ENCODE results near the gene RPH3AL. TPM values are rescaled to one million over a fixed set of nuclear protein-coding genes. Genes with fewer than 3 reads are reported as not detected.
"Not testable (repeated sequence)": the region's sequence is repeated elsewhere in the genome, so short reads cannot be mapped to it uniquely, and the experiment has no call there.

RPH3AL gene
- total RNA-seq, 3 donors from 2014 or later (not counting 1 experiment from before 2014, with no cell fraction given) = 7.2 to 9.9 (median 7.9) TPM

DNA sequence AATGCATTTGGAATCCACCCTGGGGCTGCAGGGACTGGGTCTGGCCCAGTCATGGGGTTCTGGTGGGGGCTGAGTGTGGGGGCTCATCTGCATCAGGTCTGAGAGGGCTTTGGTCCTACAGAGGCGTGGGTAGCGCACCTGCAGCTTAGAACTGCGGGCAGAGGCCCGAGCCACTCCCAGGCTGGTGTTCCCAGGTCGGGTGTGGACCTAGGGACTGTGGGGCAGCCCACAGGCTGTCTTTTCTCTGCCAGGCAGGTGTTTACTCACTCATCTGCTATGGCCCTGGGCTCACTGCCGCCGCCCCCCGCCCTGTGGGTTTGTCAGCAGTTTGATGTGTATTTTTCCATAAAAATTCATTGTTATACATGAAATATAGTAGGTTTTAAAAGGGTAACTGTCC lies 144.2 kb downstream of the RPH3AL start:
- H3K36me3 ChIP-seq (ENCODE audit: control insufficient read depth, insufficient read depth, low read length) = no peaks in the 10 kb centered on the region
- H3K4me1 Mint-ChIP-seq = no peaks in the 10 kb centered on the region
- DNase-seq = no peak
- no peak overlapping the region for H3K27ac ChIP-seq (ENCODE audit: low read length)
- no peak overlapping the region for H3K4me3 ChIP-seq (ENCODE audit: low read length)
- peaks cover 2 to 5% of the 10 kb centered on the region in 2 donors for H3K9me3 Mint-ChIP-seq
- no peak overlapping the region for H3K4me3 Mint-ChIP-seq
- peaks cover 6 to 7% of the 10 kb centered on the region in 2 donors for H3K27me3 Mint-ChIP-seq (ENCODE audit: low read depth in 2 of 2)
- no peak for ATAC-seq
- no peaks in the 10 kb centered on the region for H3K9me3 ChIP-seq (ENCODE audit: control insufficient read depth, insufficient read depth, low read length)
- H3K4me1 ChIP-seq (ENCODE audit: control insufficient read depth, insufficient read depth, low read length) = no peaks in the 10 kb centered on the region
- intact Hi-C loops (cut with micrococcal nuclease) = no loop called here
- no peak overlapping the region for H3K27ac Mint-ChIP-seq
- peaks cover 6% of the 10 kb centered on the region for H3K27me3 ChIP-seq (ENCODE audit: control insufficient read depth, insufficient read depth, low read length)
- 83% methylated on average over 5 of the region's 8 CpGs for whole genome bisulfite sequencing (ENCODE audit: insufficient coverage)
- H3K36me3 Mint-ChIP-seq = no peaks in the 10 kb centered on the region
- TF ChIP-seq, protein P1, sequence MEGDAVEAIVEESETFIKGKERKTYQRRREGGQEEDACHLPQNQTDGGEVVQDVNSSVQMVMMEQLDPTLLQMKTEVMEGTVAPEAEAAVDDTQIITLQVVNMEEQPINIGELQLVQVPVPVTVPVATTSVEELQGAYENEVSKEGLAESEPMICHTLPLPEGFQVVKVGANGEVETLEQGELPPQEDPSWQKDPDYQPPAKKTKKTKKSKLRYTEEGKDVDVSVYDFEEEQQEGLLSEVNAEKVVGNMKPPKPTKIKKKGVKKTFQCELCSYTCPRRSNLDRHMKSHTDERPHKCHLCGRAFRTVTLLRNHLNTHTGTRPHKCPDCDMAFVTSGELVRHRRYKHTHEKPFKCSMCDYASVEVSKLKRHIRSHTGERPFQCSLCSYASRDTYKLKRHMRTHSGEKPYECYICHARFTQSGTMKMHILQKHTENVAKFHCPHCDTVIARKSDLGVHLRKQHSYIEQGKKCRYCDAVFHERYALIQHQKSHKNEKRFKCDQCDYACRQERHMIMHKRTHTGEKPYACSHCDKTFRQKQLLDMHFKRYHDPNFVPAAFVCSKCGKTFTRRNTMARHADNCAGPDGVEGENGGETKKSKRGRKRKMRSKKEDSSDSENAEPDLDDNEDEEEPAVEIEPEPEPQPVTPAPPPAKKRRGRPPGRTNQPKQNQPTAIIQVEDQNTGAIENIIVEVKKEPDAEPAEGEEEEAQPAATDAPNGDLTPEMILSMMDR (IDR thresholded peaks at IDR 0.05) = no peak

DNA sequence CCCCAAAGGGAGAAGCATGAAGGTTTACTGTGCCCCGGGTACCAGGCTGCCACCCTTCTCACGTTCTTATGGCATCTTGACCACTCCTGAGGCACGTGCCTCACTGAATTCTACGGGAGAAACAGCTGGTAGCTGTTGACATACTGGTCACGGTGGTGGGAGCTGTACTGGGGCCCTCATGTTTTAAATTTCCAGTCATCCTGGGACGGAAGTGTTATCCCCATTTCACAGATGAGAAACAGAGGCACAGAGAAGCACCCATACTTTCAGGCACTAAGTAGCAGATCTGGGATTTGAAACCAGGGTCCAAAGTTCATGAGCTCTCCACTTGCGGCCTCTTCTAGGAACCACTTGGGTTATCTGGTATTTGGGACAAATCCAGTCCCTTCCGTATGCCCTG lies 144.8 kb downstream of the RPH3AL start:
- peaks cover 6 to 7% of the 10 kb centered on the region in 2 donors for H3K27me3 Mint-ChIP-seq (ENCODE audit: low read depth in 2 of 2)
- H3K4me1 ChIP-seq (ENCODE audit: control insufficient read depth, insufficient read depth, low read length) = no peaks in the 10 kb centered on the region
- ATAC-seq (no peak), DNase-seq (no peak)
- peaks cover 6% of the 10 kb centered on the region for H3K27me3 ChIP-seq (ENCODE audit: control insufficient read depth, insufficient read depth, low read length)
- H3K9me3 ChIP-seq (ENCODE audit: control insufficient read depth, insufficient read depth, low read length) = no peaks in the 10 kb centered on the region
- TF ChIP-seq, protein P1 (IDR thresholded peaks at IDR 0.05) = no peak
- H3K4me1 Mint-ChIP-seq = no peaks in the 10 kb centered on the region
- no peaks in the 10 kb centered on the region for H3K36me3 Mint-ChIP-seq
- WGBS (ENCODE audit: insufficient coverage) = 87% methylated on average over 8 of the region's 8 CpGs
- H3K27ac Mint-ChIP-seq = no peak overlapping the region
- H3K36me3 ChIP-seq (ENCODE audit: control insufficient read depth, insufficient read depth, low read length) = no peaks in the 10 kb centered on the region
- H3K4me3 ChIP-seq (ENCODE audit: low read length) = no peak overlapping the region
- no peak overlapping the region for H3K27ac ChIP-seq (ENCODE audit: low read length)
- H3K9me3 Mint-ChIP-seq = peaks cover 2 to 5% of the 10 kb centered on the region in 2 donors
- intact Hi-C loops (cut with micrococcal nuclease) = no loop called here
- no peak overlapping the region for H3K4me3 Mint-ChIP-seq

DNA sequence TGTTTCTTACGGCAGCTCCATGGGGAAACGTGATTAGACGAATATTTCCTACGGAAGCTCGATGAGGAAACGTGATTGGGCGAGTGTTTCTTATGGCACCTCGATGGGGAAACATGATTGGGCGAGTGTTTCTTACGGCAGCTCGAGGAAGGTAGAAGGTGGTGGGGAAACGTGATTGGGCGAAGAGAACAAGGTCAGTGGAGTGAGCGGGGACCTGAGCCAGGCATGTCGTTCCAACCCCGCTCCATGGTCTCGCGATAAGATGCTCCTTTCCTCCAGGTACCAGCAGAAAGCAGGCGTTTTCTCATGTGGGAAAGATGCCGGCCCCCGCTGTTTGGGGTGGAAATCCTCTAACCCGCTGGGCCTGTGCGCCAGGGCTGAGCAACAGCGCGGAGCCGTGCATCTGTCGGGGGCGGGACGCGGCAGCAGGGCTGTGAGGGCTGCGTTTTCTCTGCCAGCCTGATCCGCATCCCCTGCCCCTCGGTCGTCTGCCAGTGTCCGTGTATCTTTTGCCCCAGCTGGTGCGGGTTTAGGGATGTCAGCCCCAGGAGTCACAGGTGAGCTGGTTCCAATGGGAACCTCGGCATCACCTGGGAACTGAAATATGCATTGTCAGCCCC lies 145.6 kb downstream of the RPH3AL start:
- no peak for DNase-seq
- Histone ChIP-seq H3K27ac (ENCODE audit: low read length) (no peak overlapping the region), H3K9me3 (ENCODE audit: control insufficient read depth, insufficient read depth, low read length) (no peaks in the 10 kb centered on the region), H3K27me3 (ENCODE audit: control insufficient read depth, insufficient read depth, low read length) (peaks cover 6% of the 10 kb centered on the region), H3K36me3 (ENCODE audit: control insufficient read depth, insufficient read depth, low read length) (no peaks in the 10 kb centered on the region), H3K4me3 (ENCODE audit: low read length) (no peak overlapping the region), H3K4me1 (ENCODE audit: control insufficient read depth, insufficient read depth, low read length) (no peaks in the 10 kb centered on the region)
- no peak overlapping the region for H3K4me3 Mint-ChIP-seq
- H3K27ac Mint-ChIP-seq = no peak overlapping the region
- peaks cover 6 to 7% of the 10 kb centered on the region in 2 donors for H3K27me3 Mint-ChIP-seq (ENCODE audit: low read depth in 2 of 2)
- no peaks in the 10 kb centered on the region for H3K4me1 Mint-ChIP-seq
- TF ChIP-seq, protein P1 (IDR thresholded peaks at IDR 0.05) = no peak
- ATAC-seq = no peak
- intact Hi-C loops (cut with micrococcal nuclease) = no loop called here
- 95% methylated on average over 37 of the region's 37 CpGs for WGBS (ENCODE audit: insufficient coverage)
- H3K36me3 Mint-ChIP-seq = no peaks in the 10 kb centered on the region
- peaks cover 2 to 5% of the 10 kb centered on the region in 2 donors for H3K9me3 Mint-ChIP-seq

DNA sequence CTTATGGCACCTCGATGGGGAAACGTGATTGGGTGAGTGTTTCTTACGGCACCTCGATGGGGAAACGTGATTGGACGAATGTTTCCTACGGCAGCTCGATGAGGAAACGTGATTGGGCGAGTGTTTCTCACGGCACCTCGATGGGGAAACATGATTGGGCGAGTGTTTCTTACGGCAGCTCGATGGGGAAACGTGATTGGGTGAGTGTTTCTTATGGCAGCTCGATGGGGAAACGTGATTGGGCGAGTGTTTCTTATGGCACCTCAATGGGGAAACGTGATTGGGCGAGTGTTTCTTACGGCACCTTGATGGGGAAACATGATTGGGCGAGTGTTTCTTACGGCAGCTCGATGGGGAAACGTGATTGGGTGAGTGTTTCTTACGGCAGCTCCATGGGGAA lies 146.1 kb downstream of the RPH3AL start:
- H3K27ac Mint-ChIP-seq; H3K27me3 ChIP-seq (ENCODE audit: control insufficient read depth, insufficient read depth, low read length); intact Hi-C loops (cut with micrococcal nuclease); H3K4me3 Mint-ChIP-seq; DNase-seq; H3K9me3 ChIP-seq (ENCODE audit: control insufficient read depth, insufficient read depth, low read length); H3K4me3 ChIP-seq (ENCODE audit: low read length); H3K27ac ChIP-seq (ENCODE audit: low read length); H3K36me3 Mint-ChIP-seq; H3K4me1 Mint-ChIP-seq; H3K36me3 ChIP-seq (ENCODE audit: control insufficient read depth, insufficient read depth, low read length); H3K9me3 Mint-ChIP-seq; H3K4me1 ChIP-seq (ENCODE audit: control insufficient read depth, insufficient read depth, low read length); ATAC-seq; H3K27me3 Mint-ChIP-seq (ENCODE audit: low read depth in 2 of 2): not testable (repeated sequence)
- 94% methylated on average over 27 of the region's 27 CpGs for WGBS (ENCODE audit: insufficient coverage)

All from natural killer cell (primary cell).